ENCODE results near the gene PDZD2. TPM values are rescaled to one million over a fixed set of nuclear protein-coding genes. Genes with fewer than 3 reads are reported as not detected.
A peak's percentile ranks its signal among the peaks of the same experiment; 100 is the strongest.

PDZD2 gene
- total RNA-seq, 1 experiment from 2014 or later: 0.37 TPM

- no peak for TF ChIP-seq ATF3 (IDR thresholded peaks at IDR 0.05)
- TF ChIP-seq EZH2phosphoT487 (IDR thresholded peaks at IDR 0.05; ENCODE audit: borderline replicate concordance): no peak
- TF ChIP-seq RAD21 (IDR thresholded peaks at IDR 0.05; ENCODE audit: low read depth): 0 out of 2 replicates have a peak, but pooled peaks have one; percentile 5
- TF ChIP-seq ZNF274 (IDR thresholded peaks at IDR 0.05; ENCODE audit: low read depth, low read length): no peak
These were observed at the start of gene PDZD2 (continued) for GRCh38 chr5:31638748-31639418.

DNA sequence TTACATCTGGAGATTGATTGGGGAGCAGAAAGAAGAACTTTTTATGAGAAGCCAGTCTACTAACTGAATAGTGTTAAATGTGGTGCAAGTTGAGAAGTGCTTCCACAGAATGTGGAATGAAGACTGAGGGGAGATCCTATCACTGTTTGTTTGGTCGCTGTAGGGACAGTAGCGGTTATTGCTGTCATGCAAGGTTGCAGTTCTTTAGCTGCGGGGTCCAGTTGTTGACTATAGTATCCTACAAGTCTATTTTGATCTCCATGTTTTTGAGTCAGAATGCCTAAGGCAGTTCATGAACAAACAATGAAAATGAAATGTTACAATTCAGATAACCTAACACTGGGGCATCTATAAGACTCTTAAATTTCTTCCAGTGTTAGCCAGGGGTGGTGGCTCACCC lies 45.3 kb upstream of the PDZD2 start:
- H3K27me3 ChIP-seq (ENCODE audit: insufficient read depth, low read length): peaks cover 11% of the 10 kb centered on the region
- H3K4me2 ChIP-seq (ENCODE audit: low read length): no peak overlapping the region
- no TSS peak for BruUV-seq (replicated peaks)
- H3K27ac ChIP-seq (ENCODE audit: low read depth, low read length): no peak overlapping the region
- H2AFZ ChIP-seq (ENCODE audit: low read depth, low read length, poor library complexity, severe bottlenecking): no peak overlapping the region
- no peak for TF ChIP-seq ELF1 (IDR thresholded peaks at IDR 0.05; ENCODE audit: borderline replicate concordance, low read depth)
- TF ChIP-seq ZBTB33 (IDR thresholded peaks at IDR 0.05; ENCODE audit: extremely low read depth, insufficient replicate concordance, low read length): no peak
- TF ChIP-seq ATF3 (IDR thresholded peaks at IDR 0.05): no peak
- no peak for TF ChIP-seq EZH2 (IDR thresholded peaks at IDR 0.05)
- TF ChIP-seq EGR1 (IDR thresholded peaks at IDR 0.05; ENCODE audit: low read depth): no peak
- no peak for TF ChIP-seq CEBPB (IDR thresholded peaks at IDR 0.05; ENCODE audit: low read depth)
- TF ChIP-seq SRF (IDR thresholded peaks at IDR 0.05; ENCODE audit: low read depth): no peak
- TF ChIP-seq ZFX (IDR thresholded peaks at IDR 0.05): no peak
- no peak for TF ChIP-seq ZNF274 (IDR thresholded peaks at IDR 0.05; ENCODE audit: low read depth, low read length)
- no peak for TF ChIP-seq JUND (IDR thresholded peaks at IDR 0.05)
- TF ChIP-seq POLR2AphosphoS5 (IDR thresholded peaks at IDR 0.05; ENCODE audit: low read depth, low read length): no peak
- no peak for TF ChIP-seq SP1 (IDR thresholded peaks at IDR 0.05; ENCODE audit: low read depth)
- TF ChIP-seq SIN3A (IDR thresholded peaks at IDR 0.05; ENCODE audit: low read depth): no peak
- no peak for TF ChIP-seq TCF7L2 (IDR thresholded peaks at IDR 0.05; ENCODE audit: borderline replicate concordance, extremely low read depth, insufficient read depth, insufficient read length)
- TF ChIP-seq, protein P1, sequence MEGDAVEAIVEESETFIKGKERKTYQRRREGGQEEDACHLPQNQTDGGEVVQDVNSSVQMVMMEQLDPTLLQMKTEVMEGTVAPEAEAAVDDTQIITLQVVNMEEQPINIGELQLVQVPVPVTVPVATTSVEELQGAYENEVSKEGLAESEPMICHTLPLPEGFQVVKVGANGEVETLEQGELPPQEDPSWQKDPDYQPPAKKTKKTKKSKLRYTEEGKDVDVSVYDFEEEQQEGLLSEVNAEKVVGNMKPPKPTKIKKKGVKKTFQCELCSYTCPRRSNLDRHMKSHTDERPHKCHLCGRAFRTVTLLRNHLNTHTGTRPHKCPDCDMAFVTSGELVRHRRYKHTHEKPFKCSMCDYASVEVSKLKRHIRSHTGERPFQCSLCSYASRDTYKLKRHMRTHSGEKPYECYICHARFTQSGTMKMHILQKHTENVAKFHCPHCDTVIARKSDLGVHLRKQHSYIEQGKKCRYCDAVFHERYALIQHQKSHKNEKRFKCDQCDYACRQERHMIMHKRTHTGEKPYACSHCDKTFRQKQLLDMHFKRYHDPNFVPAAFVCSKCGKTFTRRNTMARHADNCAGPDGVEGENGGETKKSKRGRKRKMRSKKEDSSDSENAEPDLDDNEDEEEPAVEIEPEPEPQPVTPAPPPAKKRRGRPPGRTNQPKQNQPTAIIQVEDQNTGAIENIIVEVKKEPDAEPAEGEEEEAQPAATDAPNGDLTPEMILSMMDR (IDR thresholded peaks at IDR 0.05 in 2 of 3, conservative IDR thresholded peaks at IDR 0.05 in 1 of 3; ENCODE audit: borderline replicate concordance in 1 of 3, insufficient read depth in 1 of 3, low read depth in 2 of 3, low read length in 2 of 3): no peak
- DNase-seq (ENCODE audit: low read depth, low spot score): no peak
- no peaks in the 10 kb centered on the region for H3K36me3 ChIP-seq (ENCODE audit: control insufficient read depth in 1 of 2, insufficient read depth in 2 of 2, low read length in 2 of 2)
- no peak overlapping the region for H3K4me3 ChIP-seq (replicated peaks in 1 of 2; ENCODE audit: low read depth in 1 of 2, low read length in 2 of 2)
- no peak for ATAC-seq
- RAD21 ChIA-PET (ENCODE audit: low non-redundant PET in 1 of 2, low total read pairs in 2 of 2, uncharacterized antibody in 2 of 2, unreplicated experiment in 2 of 2): no interaction called here
- intact Hi-C loops (cut with micrococcal nuclease): no loop called here
- CTCF ChIA-PET: no interaction called here
- no peaks in the 10 kb centered on the region for H3K9me3 ChIP-seq (ENCODE audit: control insufficient read depth in 1 of 2, insufficient read depth in 1 of 2, low read depth in 1 of 2, low read length in 2 of 2)
- no peaks in the 10 kb centered on the region for H3K4me1 ChIP-seq (ENCODE audit: control insufficient read depth in 1 of 2, insufficient read depth in 2 of 2, low read length in 2 of 2)
- H3K79me2 ChIP-seq (ENCODE audit: insufficient read depth, low read length): no peaks in the 10 kb centered on the region
- POLR2A ChIA-PET: no interaction called here
- H4K20me1 ChIP-seq (ENCODE audit: insufficient read depth): no peaks in the 10 kb centered on the region
- H3K9ac ChIP-seq (ENCODE audit: low read length): no peak overlapping the region
- H3K9me2 ChIP-seq (ENCODE audit: insufficient read depth): no peaks in the 10 kb centered on the region
